CD14-positive monocyte (primary cell): ENCODE measurements around the gene RELN. TPM values are rescaled to one million over a fixed set of nuclear protein-coding genes. Genes with fewer than 3 reads are reported as not detected.
A peak's percentile ranks its signal among the peaks of the same experiment; 100 is the strongest.

Source experiments
- DNase-seq, 3 donors: peaks; one replicate each; pipeline ENCODE4 v3.0.0-alpha.2; 2011 to 2022
- H2AFZ ChIP-seq: 2 replicates; pipeline ENCODE4 v1.6.0; 2012; ENCODE audit warnings: mild to moderate bottlenecking, low read depth, low read length, inconsistent platforms; ENCODE audit not compliant: insufficient read depth, poor library complexity, severe bottlenecking
- H3K27ac ChIP-seq, 2 donors: 1 replicate in 1 of 2; 2 replicates in 1 of 2; pipeline ENCODE4 v1.5.1; 2012 to 2013; ENCODE audit warnings: low read length in 2 of 2, control low read depth in 1 of 2, inconsistent platforms in 1 of 2, low read depth in 1 of 2, mild to moderate bottlenecking in 1 of 2
- H3K27me3 ChIP-seq, 2 donors: one replicate each; pipeline versions ENCODE4 v1.6.0 to v1.6.1; 2011 to 2013; ENCODE audit warnings: low read length in 2 of 2; ENCODE audit not compliant: control insufficient read depth in 2 of 2, insufficient read depth in 2 of 2
- H3K36me3 ChIP-seq, 2 donors: replicated peaks in 1 of 2; 1 replicate in 1 of 2; 2 replicates in 1 of 2; pipeline versions ENCODE4 v1.5.1 to v1.6.1; 2012 to 2013; ENCODE audit warnings: low read length in 2 of 2, control low read depth in 1 of 2, inconsistent platforms in 1 of 2, mild to moderate bottlenecking in 1 of 2; ENCODE audit not compliant: insufficient read depth in 2 of 2, control insufficient read depth in 1 of 2
- H3K4me1 ChIP-seq, 2 donors: 1 replicate in 1 of 2; 2 replicates in 1 of 2; pipeline versions ENCODE4 v1.5.1 to v1.6.1; 2012 to 2013; ENCODE audit warnings: low read length in 2 of 2, control low read depth in 1 of 2, inconsistent platforms in 1 of 2, mild to moderate bottlenecking in 1 of 2, moderate library complexity in 1 of 2; ENCODE audit not compliant: insufficient read depth in 2 of 2, control insufficient read depth in 1 of 2
- H3K4me2 ChIP-seq: replicated peaks from 2 replicates; pipeline ENCODE3; 2012; ENCODE audit warnings: low read length, moderate library complexity, mild to moderate bottlenecking; ENCODE audit not compliant: poor library complexity, severe bottlenecking; ENCODE audit errors: extremely low read depth
- H3K4me3 ChIP-seq, 3 experiments: fragments of 200-600 bp in 1 of 3; sonication (generic) in 1 of 3; replicated peaks in 1 of 3; 1 replicate in 2 of 3; 2 replicates in 1 of 3; pipeline ENCODE4 v1.5.1; 2011 to 2013; ENCODE audit warnings: low read length in 3 of 3, mild to moderate bottlenecking in 3 of 3, control low read depth in 2 of 3, low read depth in 2 of 3, inconsistent platforms in 1 of 3, moderate library complexity in 1 of 3
- H3K79me2 ChIP-seq: 2 replicates; pipeline ENCODE4 v1.6.0; 2012; ENCODE audit warnings: mild to moderate bottlenecking, control low read depth, inconsistent platforms, low read length, moderate library complexity; ENCODE audit not compliant: insufficient read depth
- H3K9ac ChIP-seq: 2 replicates; pipeline ENCODE4 v1.6.0; 2017; ENCODE audit warnings: low read length, mild to moderate bottlenecking; ENCODE audit not compliant: insufficient read depth, poor library complexity, severe bottlenecking
- H3K9me3 ChIP-seq, 2 donors: replicated peaks in 1 of 2; 1 replicate in 1 of 2; 2 replicates in 1 of 2; pipeline versions ENCODE4 v1.5.1 to v1.6.1; 2012 to 2013; ENCODE audit warnings: low read length in 2 of 2, control low read depth in 1 of 2; ENCODE audit not compliant: control insufficient read depth in 1 of 2, insufficient read depth in 1 of 2
- H4K20me1 ChIP-seq: 2 replicates; pipeline ENCODE4 v1.6.0; 2012; ENCODE audit warnings: mild to moderate bottlenecking, low read length, control low read depth, moderate library complexity; ENCODE audit not compliant: insufficient read depth
- H3K27ac Mint-ChIP-seq, 7 donors: one replicate each; pipeline ENCODE4 v1.8.0; 2020; ENCODE audit warnings: mild to moderate bottlenecking in 7 of 7, mixed read lengths in 7 of 7, moderate library complexity in 6 of 7, inconsistent platforms in 2 of 7
- H3K27me3 Mint-ChIP-seq, 3 donors: one replicate each; pipeline ENCODE4 v1.8.0; 2021 to 2022; ENCODE audit warnings: low read depth in 3 of 3, mild to moderate bottlenecking in 3 of 3, mixed read lengths in 3 of 3, moderate library complexity in 3 of 3, inconsistent platforms in 1 of 3
- H3K36me3 Mint-ChIP-seq, 2 donors: one replicate each; pipeline ENCODE4 v1.8.0; 2020; ENCODE audit warnings: mixed read lengths in 2 of 2, inconsistent platforms in 1 of 2, mild to moderate bottlenecking in 1 of 2
- H3K4me1 Mint-ChIP-seq: one replicate; pipeline ENCODE4 v1.8.0; 2020; ENCODE audit warnings: mild to moderate bottlenecking, mixed read lengths
- H3K4me3 Mint-ChIP-seq, 2 donors: one replicate each; pipeline ENCODE4 v1.8.0; 2020; ENCODE audit warnings: mild to moderate bottlenecking in 2 of 2, mixed read lengths in 2 of 2, moderate library complexity in 1 of 2
- H3K9me3 Mint-ChIP-seq, 7 donors: one replicate each; pipeline ENCODE4 v1.8.0; 2020 to 2022; ENCODE audit warnings: mixed read lengths in 7 of 7, mild to moderate bottlenecking in 6 of 7, moderate library complexity in 6 of 7, inconsistent platforms in 2 of 7
- CTCF ChIP-seq: fragments of 200-600 bp; IDR thresholded peaks from one replicate; pipeline ENCODE4 v1.8.0; 2022; ENCODE audit warnings: antibody characterized with exemption, mild to moderate bottlenecking
- WGBS: methylation state at CpG from one replicate; pipeline ENCODE4 v1.1.5; 2013; ENCODE audit warnings: missing lambda C conversion rate; ENCODE audit not compliant: insufficient coverage; 5-methylcytosine and 5-hydroxymethylcytosine counted together
- intact Hi-C, 2 donors: fragments of 100-400 bp; cut with micrococcal nuclease; formaldehyde crosslinking; loops; one replicate each; pipeline versions ENCODE4 v1.15.0 to v1.15.1; 2023
- polyA plus RNA-seq, 3 donors: library from polyadenylated mRNA; depleted of rRNA in 1 of 3; unstranded in 2 of 3; stranded (reverse) in 1 of 3; fragments of 300-500 nt in 2 of 3; fragments of >200 nt in 1 of 3; fragmentation: Illumina TruSeq in 2 of 3; gene quantifications; 1 replicate in 2 of 3; 2 replicates in 1 of 3; pipeline ENCODE4 v1.2.3, GENCODE V29; 2012 to 2021

Gene RELN
- polyA plus RNA-seq, 3 donors = not detected

- Histone ChIP-seq H3K9me3 (no peaks in the 10 kb centered on the region), H3K27me3 (no peaks in the 10 kb centered on the region), H3K4me1 (no peaks in the 10 kb centered on the region), H3K27ac (no peak overlapping the region), H3K9ac (no peak overlapping the region), H2AFZ (no peak overlapping the region), H3K79me2 (no peaks in the 10 kb centered on the region), H4K20me1 (no peaks in the 10 kb centered on the region), H3K4me2 (no peak overlapping the region), H3K4me3 (no peak overlapping the region), H3K36me3 (no peaks in the 10 kb centered on the region)
- DNase-seq = no peak
- Mint-ChIP-seq H3K36me3 (no peaks in the 10 kb centered on the region), H3K4me1 (no peaks in the 10 kb centered on the region), H3K9me3 (peaks cover 0 to 3% (median 0%) of the 10 kb centered on the region in 7 donors), H3K4me3 (no peak overlapping the region), H3K27me3 (peaks cover 0 to 4% (median 2%) of the 10 kb centered on the region in 3 donors), H3K27ac (peak overlapping the region in 1 of 7 donors; percentile 8)
- WGBS = 100% methylated on average over 3 of the region's 4 CpGs
- intact Hi-C loops = no loop called here
- TF ChIP-seq CTCF = no peak
Measured at GRCh38 chr7:103658055-103659005, 331.1 kb downstream of the RELN start.

GRCh38 chr7:103657474-103657894, 332.0 kb downstream of the RELN start:
- DNase-seq = no peak
- Histone ChIP-seq H3K9me3 (no peaks in the 10 kb centered on the region), H3K27ac (no peak overlapping the region), H3K27me3 (no peaks in the 10 kb centered on the region), H2AFZ (no peak overlapping the region), H3K4me2 (no peak overlapping the region), H3K4me3 (no peak overlapping the region), H3K79me2 (no peaks in the 10 kb centered on the region), H4K20me1 (no peaks in the 10 kb centered on the region), H3K9ac (no peak overlapping the region), H3K4me1 (no peaks in the 10 kb centered on the region), H3K36me3 (no peaks in the 10 kb centered on the region)
- intact Hi-C loops = no loop called here
- Mint-ChIP-seq H3K27me3 (peaks cover 0 to 4% (median 2%) of the 10 kb centered on the region in 3 donors), H3K9me3 (peaks cover 0 to 3% (median 0%) of the 10 kb centered on the region in 7 donors), H3K4me3 (no peak overlapping the region), H3K36me3 (no peaks in the 10 kb centered on the region), H3K4me1 (no peaks in the 10 kb centered on the region), H3K27ac (no peak overlapping the region)
- WGBS = 75% methylated on average over 3 of the region's 4 CpGs
- no peak for TF ChIP-seq CTCF
